GDM1 (cell line): ENCODE data around the gene ZNF593OS.

Experiments used
- DNase-seq: peaks from one replicate; lab custom pipeline; 2025; lab: John Stamatoyannopoulos, UW

The ZNF593OS gene

DNA sequence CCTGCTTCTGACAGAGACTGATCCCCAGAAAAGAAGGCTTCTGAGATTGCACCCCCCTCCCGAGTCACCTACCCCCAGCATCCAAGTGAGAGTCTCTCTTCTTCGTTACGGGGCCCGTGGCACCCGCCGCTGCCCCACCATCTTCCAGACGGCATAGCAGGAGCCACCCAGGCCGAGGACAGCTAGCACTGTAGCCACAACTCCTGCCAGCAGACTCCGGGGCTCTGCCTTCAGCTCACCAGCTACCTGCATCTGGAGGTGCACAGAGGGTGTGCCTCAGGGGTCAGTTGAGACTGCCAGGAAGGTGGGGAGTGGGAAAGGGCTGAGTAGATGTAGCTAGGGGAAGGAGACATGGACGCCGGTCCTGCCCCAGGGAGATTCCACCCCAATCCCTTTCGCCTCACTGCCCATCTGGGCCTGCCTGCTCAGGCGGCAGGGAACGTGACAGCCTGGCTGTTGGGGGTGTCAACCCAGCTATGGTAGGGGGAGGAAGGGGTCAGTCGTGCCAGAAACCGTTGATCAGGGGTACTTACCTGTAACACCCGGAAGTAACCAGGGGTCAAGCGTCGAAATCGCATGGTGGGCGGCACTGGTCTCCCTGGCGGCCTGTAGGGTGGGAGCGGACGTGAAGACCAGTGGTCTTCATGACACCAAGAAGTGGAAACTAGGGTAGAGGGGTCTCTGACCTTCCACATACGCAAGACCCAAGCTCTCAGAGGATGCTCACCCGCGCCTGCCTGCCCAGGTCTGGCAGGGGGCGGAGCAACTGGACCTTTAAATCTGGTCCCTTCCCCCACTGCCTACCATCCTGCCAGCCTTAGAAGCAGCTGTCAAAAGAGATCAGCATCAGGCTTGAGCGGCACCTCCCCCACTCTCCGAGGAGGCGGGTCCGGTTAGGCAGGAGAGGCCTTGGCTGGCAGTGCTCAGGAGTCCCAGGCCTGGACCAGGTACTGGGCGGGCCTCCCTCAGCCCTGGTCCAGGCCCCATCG is at the start of gene ZNF593OS:
ZNF593OS (minus strand) TSS at position 749 of the 989 bp plus-strand sequence; CDS start at position 578, 171 bp downstream.
- no peak for DNase-seq

DNA sequence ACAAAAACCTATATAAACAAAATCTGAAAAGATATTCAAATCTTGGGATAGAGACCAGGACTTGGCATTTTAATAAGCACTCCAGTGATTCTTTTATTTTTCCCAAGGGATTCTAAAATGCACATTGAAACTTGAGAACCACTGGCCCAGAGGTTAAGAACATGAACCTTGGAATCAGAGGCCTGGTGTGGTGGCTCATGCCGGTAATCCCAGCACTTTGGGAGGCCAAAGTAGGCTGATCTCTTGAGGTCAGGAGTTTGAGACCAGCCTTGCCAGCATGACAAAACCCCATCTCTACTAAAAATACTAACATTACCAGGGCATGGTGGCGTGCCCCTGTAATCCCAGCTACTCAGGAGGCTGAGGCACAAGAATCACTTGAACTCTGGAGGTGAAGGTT is 49.5 kb upstream of the ZNF593OS start:
- no peak for DNase-seq

DNA sequence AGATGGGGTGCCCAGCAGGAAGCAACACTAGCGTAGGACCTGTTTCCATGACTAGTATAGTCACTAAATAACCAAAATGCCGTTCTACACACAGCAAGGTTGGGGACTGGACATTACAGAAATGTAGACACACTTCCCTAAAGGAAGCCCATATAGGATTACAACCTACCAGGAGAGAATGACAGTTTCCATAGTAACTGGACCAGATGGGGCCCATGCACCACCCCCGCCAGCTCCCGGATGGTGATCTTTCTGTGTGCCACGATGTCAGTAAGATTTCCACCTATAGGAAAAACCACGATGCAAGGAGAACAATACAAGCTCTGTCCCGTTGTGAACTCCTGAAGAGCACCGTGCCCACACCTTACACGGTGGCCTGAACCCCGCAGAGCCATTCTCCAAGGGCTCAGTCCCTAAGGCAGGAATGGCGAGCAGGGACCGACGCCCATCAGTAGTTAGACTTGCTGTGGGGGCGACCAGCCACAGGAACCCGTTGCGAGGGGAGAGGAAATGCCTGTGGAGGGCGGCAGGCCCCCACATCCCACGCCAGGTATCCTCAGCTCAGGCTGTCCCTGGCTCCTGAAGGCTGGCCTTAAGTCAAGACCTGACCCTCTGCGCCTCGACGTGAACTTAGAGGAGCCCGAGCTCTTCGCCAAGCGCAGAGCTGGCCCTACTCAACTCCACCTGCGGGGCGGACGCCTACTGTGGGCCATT is 48.7 kb upstream of the ZNF593OS start:
- no peak for DNase-seq

DNA sequence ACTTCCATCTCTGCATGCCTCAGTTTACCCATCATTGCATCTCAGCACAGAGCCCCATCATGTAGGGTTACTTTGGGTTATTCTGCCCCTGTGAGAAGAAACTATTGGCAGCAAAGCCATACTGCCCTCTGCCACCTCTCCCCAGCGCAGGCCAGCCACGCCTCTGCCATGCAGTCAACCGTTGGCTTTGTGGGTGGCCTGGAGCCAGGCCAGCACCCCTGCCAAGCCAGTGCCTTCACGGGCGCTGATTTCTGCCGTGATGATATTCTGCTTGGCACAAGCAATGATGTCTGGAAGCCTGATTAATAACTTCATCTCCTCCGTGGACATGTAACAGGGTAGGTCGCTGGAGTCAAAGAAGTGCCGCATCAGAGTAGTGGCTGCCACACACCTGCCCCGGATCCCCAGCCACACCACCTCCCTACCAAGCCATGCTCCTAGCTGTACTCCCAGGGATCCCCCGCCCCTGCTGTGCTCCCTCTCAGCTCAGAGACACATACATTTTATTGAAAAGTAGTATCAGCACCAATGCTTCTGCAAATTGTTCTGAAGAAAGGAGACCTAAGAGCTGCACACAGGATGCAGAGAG is 47.4 kb upstream of the ZNF593OS start:
- DNase-seq = no peak

DNA sequence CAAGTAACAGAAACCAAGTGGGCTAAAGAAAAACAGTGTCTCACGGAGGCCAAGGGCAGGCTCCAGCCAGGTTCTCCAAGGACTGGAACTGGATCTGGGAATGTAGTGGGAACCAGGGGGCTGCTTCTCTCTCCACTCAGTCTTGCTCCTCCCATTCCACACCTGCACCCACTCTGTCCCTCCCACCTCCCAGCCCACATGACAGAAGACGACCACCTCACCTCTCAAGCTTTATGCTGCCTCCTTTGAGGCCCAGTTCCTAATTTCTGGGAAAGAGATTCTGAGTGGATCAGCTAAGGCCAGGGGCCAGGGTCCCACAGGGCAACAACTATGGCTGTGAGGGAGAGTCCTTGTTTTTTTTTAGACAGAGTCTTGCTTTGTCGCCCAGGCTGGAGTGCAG is 43.6 kb upstream of the ZNF593OS start:
- no peak for DNase-seq

DNA sequence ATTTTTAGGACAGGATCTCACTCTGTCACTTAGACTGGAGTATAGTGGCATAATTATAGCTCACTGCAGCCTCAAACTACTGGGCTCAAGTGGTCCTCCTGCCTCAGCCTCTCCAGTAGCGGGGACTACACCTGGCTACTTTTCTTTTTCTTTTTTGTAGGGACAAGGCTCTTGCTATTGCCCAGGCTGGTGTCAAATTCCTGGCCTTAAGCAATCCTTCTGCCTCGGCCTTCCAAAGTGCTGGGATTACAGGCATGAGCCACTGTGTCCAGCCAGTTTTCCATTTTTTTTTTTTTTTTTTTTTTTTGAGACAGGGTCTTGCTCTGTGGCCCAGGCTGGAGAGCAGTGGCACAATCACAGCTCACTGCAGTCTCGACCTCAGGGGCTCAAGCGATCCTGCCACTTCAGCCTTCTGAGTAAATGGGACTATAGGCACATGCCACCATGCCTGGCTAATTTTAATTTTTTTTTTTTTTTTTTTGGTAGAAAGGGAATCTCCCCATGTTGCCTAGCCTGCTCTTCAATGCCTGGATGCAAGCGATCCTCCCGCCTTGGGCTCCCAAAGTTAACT is 41.8 kb upstream of the ZNF593OS start:
- DNase-seq = no peak

DNA sequence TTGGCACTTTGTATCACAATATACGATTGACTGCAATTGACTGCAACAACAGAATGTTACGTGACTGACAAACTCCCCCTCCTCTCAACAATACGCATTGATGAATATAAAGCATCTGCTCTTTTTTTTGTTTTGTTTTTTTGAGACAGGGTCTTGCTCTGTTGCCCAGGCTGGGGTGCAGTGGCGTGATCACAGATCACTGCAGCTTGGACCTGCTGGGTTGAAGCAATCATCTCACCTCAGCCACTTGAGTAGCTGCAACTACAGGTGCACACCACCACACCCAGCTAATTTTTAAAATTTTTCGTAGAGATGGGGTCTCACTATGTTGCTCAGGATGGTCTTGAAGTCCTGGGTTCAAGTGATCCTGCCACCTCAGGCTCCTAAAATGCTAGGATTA is 41.1 kb upstream of the ZNF593OS start:
- DNase-seq = no peak

DNA sequence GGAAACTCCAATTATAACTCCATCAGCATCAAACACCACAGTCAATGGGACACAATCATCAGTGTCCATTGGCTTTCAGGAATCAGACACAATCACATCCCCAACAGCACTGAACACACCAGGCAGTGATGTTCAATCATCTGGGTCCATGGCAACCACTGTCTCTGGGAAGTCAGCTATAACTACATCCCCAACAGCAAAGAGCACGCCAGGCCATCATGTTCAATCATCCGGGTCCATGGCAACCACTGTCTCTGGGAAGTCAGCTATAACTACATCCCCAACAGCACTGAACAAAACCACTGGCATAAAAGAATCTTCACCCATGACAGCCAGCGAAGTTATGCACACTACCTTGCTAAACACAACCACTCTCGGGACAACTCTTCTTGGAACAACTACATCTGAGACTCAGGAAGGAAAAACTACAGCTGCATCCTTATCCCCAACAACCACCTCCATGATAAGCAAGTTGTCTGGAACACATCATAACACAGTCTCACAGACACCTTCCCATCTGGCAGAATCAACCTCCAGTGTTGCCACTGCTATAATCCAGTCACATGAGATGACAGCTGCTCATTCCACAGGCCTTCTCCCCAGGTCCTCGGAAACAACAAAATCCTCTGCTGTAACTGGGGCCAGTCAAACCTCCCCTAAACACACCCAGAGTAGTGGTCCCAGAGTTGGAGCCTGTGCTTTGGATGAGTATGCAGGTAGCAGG is 38.7 kb upstream of the ZNF593OS start:
- DNase-seq = no peak

DNA sequence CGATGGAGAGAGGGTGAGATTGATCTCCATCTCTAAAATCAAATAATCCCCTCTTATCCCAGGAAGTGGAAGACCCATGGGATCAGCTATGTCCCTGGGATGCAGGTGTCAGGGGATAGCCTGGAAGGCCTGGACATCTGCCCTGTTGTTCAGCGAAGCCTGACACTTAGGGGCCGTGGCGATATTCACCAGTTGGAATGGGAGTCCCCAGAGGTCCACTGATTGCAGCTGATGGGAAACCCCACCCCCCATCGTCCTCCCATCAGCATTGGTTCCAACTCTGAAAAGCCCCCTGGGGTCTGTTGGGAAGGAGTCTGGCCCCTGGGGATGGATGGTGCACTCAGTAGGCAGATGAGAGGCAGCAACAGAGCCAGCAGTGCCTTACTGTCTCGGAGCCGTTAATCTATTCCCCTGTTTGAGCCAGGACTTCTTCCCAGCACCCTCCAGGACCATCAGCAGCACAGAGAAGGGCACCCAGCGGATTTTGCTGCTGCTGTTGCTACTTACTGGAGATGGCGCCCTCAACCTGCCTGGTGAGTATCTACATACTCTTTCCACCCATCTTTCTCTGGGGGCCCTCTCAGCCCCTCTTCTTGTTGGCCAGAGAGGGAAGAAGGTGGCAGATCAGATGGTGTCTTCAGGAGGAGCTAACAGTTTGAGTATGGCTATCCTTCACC is 32.1 kb upstream of the ZNF593OS start:
- DNase-seq = no peak

DNA sequence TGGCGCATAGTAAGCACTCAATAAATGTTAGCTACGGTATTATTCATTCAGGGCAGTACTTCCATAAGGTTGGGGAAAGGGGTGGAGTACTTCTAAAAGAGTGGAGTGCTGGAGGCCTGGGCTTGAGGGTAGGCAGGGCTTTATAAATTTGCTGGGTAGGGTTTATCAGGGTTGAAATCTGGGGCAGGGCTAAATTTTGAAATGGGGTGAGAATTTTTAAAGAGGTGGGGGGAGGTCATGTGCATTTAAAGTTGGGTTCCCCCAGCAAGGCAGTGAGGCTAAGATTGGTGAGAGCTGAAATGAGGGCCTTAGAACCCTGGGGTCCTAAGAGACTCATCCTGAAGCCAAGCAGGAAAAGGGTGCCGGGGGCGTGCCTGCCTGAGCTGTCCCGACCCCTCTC is 28.8 kb upstream of the ZNF593OS start:
- DNase-seq = no peak

DNA sequence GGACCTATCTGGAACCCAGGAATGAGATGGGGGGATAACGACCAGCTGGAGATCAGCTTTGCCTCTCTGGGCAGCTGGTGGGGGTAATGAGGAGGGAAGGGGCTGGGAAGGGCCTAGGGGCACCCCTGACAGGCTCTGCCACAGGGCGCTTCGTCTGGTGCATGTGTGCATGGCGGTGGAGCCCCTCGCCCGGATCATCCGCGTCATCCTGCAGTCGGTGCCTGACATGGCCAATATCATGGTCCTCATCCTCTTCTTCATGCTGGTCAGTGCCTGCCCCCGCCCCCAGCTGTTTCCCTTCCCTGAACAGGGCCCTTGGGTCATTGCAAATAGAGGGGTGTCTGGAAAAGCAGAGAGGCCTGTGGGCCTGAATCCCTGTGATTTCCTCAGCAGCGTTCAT is 26.2 kb upstream of the ZNF593OS start:
- no peak for DNase-seq

DNA sequence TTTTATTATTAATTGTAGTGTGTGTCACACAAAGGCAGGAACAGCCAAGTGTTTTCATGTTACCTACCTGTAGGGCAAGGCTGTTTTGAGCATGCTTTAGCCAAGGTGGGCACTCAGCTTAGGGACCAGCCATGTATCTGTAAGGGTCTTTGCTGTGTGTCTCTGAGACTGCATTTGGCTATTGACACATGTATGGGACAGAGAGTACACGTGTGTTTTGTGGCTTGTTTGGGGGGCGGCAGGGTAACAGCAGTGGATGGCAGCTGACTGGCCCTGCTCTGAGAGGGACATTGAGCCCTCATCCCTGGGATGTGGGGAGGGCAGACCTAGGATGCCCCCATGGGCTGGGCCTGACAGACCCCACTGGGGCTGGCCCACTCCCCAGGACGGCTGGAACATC is 25.7 kb upstream of the ZNF593OS start:
- DNase-seq = no peak

DNA sequence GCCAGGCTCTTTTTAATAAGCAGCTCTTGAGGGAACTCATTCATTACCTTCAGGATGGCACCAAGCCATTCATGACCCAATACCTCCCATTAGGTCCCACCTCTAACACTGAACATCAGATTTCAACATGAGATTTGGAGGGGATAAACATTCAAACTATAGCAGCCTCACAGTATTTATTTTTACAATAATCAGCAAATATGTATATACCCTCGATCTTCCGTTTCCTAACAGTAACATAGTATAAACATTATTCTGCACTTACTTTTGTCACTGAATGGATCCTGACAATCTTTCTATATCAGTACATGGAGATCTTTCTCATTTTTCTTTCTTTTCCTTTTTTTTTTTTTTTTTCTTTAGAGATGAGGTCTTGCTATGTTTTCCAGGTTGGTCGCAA is 24.2 kb upstream of the ZNF593OS start:
- no peak for DNase-seq

DNA sequence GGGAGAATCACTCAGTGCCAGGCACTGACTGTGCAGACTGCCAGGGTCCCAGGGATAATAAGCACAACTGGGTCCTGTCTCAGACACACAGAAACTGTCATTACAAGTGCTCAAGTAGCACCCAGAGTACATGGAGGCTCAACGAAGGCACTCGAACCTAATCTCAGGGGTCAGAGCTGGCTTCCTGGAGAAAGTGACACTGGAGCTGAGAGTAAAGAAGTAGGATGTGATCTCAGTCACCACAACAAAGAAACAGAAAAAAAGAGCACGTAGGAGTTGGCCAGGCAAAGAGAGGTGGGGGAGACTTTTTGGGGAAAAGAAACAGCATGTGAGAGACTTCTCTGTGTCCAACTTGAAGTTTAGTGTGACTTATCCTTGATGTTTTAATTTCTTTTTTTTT is 20.1 kb upstream of the ZNF593OS start:
- no peak for DNase-seq

DNA sequence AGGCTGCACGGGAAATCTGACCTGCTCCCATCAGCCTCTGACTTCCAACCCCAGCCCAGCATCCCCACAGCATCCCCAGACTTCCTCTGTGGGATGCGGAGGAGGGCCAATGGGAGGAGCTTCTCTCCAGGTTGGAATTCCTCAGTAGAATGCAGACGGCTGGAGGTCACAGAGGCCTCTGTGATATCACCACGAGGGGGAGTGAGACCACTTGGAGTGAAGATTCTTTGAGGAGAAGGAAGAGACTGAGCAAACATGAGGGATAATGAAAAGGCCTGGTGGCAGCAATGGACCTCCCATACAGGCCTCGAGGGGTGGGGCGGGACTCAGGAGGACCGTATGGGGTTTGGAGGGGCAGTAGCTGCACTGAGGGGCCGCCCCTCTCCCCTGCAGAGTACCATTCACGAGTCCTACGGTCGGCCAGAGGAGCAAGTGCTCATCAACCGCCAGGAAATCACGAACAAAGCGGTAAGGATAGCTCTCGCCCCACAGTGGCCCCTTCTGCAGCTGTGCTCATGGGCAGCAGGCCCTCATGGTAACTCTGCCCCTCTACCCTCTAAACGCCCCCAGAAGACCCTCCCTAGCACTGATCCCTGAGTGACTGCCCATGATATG is 18.8 kb upstream of the ZNF593OS start, which contains the start of gene CATSPER4:
CATSPER4 (plus strand) TSS at position 230 of the 615 bp plus-strand sequence; CDS start at position 256, 26 bp downstream.
- no peak for DNase-seq

DNA sequence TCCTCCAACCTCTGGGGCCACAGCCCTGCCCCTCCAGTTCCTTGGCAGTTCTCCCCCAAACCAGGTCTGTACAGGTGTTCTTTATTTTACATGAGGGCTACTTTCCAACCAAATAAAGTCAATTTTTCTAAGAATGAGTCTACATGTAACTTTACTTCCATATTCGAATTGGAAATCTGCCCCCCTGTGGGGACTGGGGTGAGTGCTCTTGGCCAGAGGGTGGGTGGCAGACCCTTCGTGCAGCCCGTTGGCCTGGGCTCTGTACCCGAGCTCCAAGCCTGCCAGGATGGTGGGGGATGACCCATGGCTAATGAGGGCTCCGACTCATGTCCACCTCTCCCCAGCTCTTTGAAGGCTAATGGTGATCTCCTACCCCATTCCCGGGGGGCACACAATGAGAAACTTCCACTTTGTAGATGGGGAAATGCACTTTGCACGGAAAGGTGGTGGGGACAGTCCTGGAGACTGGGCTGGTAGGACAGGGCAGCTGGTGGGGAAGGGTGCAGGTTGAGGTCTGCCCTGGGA is 18.2 kb upstream of the ZNF593OS start:
- DNase-seq = no peak

DNA sequence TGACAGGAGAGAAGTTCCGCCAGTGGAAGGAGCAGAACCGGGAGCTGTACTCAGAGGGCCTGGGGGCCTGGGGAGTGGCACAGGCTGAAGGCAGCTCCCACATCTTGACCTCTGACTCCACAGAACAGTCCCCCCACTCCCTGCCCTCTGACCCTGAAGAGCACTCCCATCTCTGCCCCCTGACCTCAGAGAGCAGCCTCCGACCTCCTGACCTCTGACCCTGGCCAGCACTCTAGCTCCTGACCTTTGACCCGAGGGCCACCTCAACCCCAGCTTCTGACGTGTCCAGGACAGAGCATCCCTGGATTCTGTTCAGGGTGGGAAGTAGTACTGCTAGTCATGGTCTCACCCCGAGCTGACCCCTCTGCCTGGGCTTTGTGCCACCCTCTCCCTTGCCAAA is 17.7 kb upstream of the ZNF593OS start:
- DNase-seq = no peak

DNA sequence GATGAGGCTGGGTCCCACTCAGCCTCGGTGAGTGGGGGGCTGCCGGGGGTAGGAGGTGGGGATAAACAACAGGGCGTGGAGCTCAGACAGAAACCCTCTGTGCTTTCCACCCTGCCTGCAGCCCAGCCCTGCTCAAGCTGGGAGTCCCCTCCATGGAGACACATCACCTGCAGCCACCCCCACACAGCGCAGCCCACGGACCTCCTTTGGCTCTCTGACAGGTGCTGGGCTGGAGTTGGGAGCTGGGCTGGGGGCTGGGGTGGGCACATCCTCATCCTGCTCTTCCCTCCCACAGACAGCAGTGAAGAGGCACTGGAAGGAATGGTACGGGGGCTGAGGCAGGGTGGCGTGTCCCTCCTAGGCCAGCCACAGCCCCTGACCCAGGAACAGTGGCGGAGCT is 16.8 kb upstream of the ZNF593OS start:
- DNase-seq = no peak

DNA sequence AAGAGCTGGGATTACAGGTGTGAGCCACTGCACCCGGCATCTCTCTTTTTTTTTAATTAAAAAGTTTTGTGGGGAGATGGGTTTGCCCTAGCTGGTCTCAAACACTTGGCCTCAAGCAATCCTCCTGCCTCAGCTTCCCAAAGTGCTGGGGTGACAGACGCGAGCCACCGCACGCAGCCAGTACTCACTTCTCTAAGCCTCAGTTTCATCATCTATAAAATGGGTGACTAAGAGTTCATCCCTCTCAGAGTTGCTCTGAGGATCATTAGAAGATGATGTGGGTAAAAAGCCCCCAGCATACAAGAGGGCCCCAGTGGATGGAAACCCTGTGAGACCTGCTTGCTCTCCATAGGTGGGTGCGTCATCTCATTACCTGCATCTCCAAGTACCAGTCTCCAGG is 16.2 kb upstream of the ZNF593OS start:
- no peak for DNase-seq

DNA sequence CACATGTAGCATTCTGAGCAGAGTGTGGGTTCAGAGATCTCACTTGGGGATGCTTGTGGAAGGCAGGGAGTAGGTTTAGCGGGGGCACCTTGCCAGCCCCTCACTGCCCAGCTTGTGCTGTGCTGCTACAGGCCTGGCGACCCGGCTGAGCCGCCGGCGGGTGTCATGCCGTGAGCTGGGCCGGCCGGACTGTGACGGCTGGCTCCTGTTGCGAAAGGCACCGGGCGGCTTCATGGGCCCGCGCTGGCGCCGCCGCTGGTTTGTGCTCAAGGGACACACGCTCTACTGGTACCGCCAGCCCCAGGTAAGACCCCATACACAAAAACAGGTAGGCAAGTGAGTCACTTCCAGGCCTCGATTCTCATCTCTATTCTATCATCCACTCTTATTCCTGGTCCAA is 13.3 kb upstream of the ZNF593OS start:
- no peak for DNase-seq
